Heart right ventricle (tissue), 16 donors: ENCODE data around the gene DMBT1. TPM values are rescaled to one million over a fixed set of nuclear protein-coding genes. Genes with fewer than 3 reads are reported as not detected.

Experiments
- ATAC-seq, 8 donors: fragments of 200-7000 bp; cut with Tn5 transposase; one replicate each; pipeline ENCODE4 v1.9.1; 2020; ENCODE audit warnings: mild to moderate bottlenecking in 8 of 8, moderate library complexity in 8 of 8, moderate number of reproducible peaks in 1 of 8
- DNase-seq, 2 donors: peaks; one replicate each; pipeline ENCODE4 v3.0.0-alpha.2; 2020
- H3K27ac ChIP-seq, 10 donors: fragments of 200-600 bp; sonication (generic) in 2 of 10; one replicate each; pipeline versions ENCODE4 v1.5.0 to v1.8.0; 2020 to 2022; ENCODE audit warnings: mild to moderate bottlenecking in 3 of 10
- H3K27me3 ChIP-seq, 7 donors: fragments of 200-600 bp; one replicate each; pipeline ENCODE4 v1.8.0; 2021 to 2022; ENCODE audit warnings: mild to moderate bottlenecking in 2 of 7
- H3K36me3 ChIP-seq, 9 donors: fragments of 200-600 bp; sonication (generic) in 1 of 9; one replicate each; pipeline versions ENCODE4 v1.5.0 to v1.8.0; 2020 to 2022; ENCODE audit warnings: mild to moderate bottlenecking in 2 of 9
- H3K4me1 ChIP-seq, 9 donors: fragments of 200-600 bp; sonication (generic) in 1 of 9; one replicate each; pipeline versions ENCODE4 v1.5.0 to v1.8.0; 2020 to 2022; ENCODE audit warnings: mild to moderate bottlenecking in 4 of 9
- H3K4me3 ChIP-seq, 10 donors: fragments of 200-600 bp; sonication (generic) in 2 of 10; one replicate each; pipeline versions ENCODE4 v1.5.0 to v1.8.0; 2020 to 2022; ENCODE audit warnings: mild to moderate bottlenecking in 7 of 10, moderate library complexity in 2 of 10
- H3K9me3 ChIP-seq, 11 donors: fragments of 200-600 bp in 10 of 11; sonication (generic) in 2 of 11; one replicate each; pipeline versions ENCODE4 v1.5.0 to v1.8.0; 2013 to 2022; ENCODE audit warnings: mild to moderate bottlenecking in 2 of 11, control low read depth in 1 of 11, moderate library complexity in 1 of 11
- WGBS, 2 donors: extraction: QIAGEN DNeasy Blood & Tissue Kit; methylation state at CpG; one replicate each; pipeline ENCODE4 v1.1.7; 2013; ENCODE audit warnings: inconsistent platforms in 1 of 2; 5-methylcytosine and 5-hydroxymethylcytosine counted together
- intact Hi-C, 10 donors: fragments of 100-400 bp; cut with DNase I; formaldehyde crosslinking; loops; one replicate each; pipeline versions ENCODE4 v1.11.1 to v1.14.2; 2022
- polyA plus RNA-seq, 2 donors: library from polyadenylated mRNA; stranded (reverse); fragments of 200-250 nt; gene quantifications; one replicate each; pipeline ENCODE4 v1.2.3, GENCODE V29; 2013
- total RNA-seq, 10 donors: library from RNA; stranded (reverse); fragmentation: NEBNext Ultra II Directional in 3 of 10; extraction: Animal tissue kit (Norgen Biotek cat#: 25700) in 3 of 10; gene quantifications; one replicate each; pipeline versions ENCODE4 v1.2.1 to v1.2.4, GENCODE V29; 2021 to 2023
- TF ChIP-seq, protein P1 (sequence below), 9 donors: fragments of 200-600 bp; sonication (generic) in 2 of 9; IDR thresholded peaks; one replicate each; pipeline versions ENCODE4 v1.5.0 to v1.8.0; 2021 to 2022; ENCODE audit warnings: antibody characterized with exemption in 9 of 9, mild to moderate bottlenecking in 5 of 9, moderate library complexity in 1 of 9
- donor health status: Arrhythmogenic right ventricular cardiomyopathy.
- donor health status: ischemic (EF 13 %, LVEDD 7.1; RV severe dilation, severe dysfunction).
- donor health status: healthy with polysubstance abuse.
- donor health status: DM: no; HTN: yes; CAD: no.
- donor health status: DM: no; HTN: no; CAD: no.
- donor health status: ischemic (EF 25% LVEDD 6.9; RV normal size, moderate dysfunction).
- donor health status: ischemic (EF 25% LVEDD 5.7; RV mildly dilated, moderate dysfunction).
- donor health status: healthy.
- donor health status: DM: yes; HTN: yes; CAD: no.
- donor health status: Ischemic cardiomyopathy.
- donor health status: ischemic (EF 35%, LVEDD 5.7; RV mildly dilated, moderate dysfunction).
- donor health status: nonischemic (EF 11% LVEDD 7.7; RV severe dilation, severe dysfunction).
- donor health status: DM: yes; HTN: yes; CAD: no.
- donor health status: PGD.
- donor health status: ischemic (EF 29% LVEDD 5.4; RV normal size, mild dysfunction).
- donor health status: nonischemic (EF 23%, LVEDD 6.1; RV moderate dilation, normal function).

DMBT1 gene
- total and polyA plus RNA-seq, 12 donors = 0.01 to 0.18 (median 0.05) TPM; not detected in 9

GRCh38 chr10:122642726-122643605 is 82.4 kb downstream of the DMBT1 start:
- no peak overlapping the region for H3K4me3 ChIP-seq
- DNase-seq (no peak), ATAC-seq (no peak)
- intact Hi-C loops = loop anchor here in 1 of 10 donors (10.0 kb wide), 1 partner anchor 922 kb away; no protein-coding TSS in a partner anchor
- no peaks in the 10 kb centered on the region for H3K36me3 ChIP-seq
- no peak overlapping the region for H3K27ac ChIP-seq
- H3K4me1 ChIP-seq = no peaks in the 10 kb centered on the region
- no peaks in the 10 kb centered on the region for H3K27me3 ChIP-seq
- H3K9me3 ChIP-seq = no peaks in the 10 kb centered on the region
- TF ChIP-seq, protein P1, sequence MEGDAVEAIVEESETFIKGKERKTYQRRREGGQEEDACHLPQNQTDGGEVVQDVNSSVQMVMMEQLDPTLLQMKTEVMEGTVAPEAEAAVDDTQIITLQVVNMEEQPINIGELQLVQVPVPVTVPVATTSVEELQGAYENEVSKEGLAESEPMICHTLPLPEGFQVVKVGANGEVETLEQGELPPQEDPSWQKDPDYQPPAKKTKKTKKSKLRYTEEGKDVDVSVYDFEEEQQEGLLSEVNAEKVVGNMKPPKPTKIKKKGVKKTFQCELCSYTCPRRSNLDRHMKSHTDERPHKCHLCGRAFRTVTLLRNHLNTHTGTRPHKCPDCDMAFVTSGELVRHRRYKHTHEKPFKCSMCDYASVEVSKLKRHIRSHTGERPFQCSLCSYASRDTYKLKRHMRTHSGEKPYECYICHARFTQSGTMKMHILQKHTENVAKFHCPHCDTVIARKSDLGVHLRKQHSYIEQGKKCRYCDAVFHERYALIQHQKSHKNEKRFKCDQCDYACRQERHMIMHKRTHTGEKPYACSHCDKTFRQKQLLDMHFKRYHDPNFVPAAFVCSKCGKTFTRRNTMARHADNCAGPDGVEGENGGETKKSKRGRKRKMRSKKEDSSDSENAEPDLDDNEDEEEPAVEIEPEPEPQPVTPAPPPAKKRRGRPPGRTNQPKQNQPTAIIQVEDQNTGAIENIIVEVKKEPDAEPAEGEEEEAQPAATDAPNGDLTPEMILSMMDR (IDR thresholded peaks at IDR 0.05) = no peak
- WGBS, 2 donors = 89 to 91% methylated on average over 31 of the region's 31 CpGs

- Histone ChIP-seq H3K4me3 (no peak overlapping the region), H3K27ac (no peak overlapping the region), H3K36me3 (no peaks in the 10 kb centered on the region), H3K4me1 (peaks cover 0 to 3% (median 0%) of the 10 kb centered on the region in 9 donors), H3K9me3 (no peaks in the 10 kb centered on the region), H3K27me3 (no peaks in the 10 kb centered on the region)
- intact Hi-C loops = loop anchor here in 1 of 10 donors (10.0 kb wide), 1 partner anchor 921 kb away; no protein-coding TSS in a partner anchor
- ATAC-seq (no peak), DNase-seq (no peak)
- WGBS, 2 donors = 71 to 92% methylated on average over 8 to 13 of the region's 13 CpGs
- TF ChIP-seq, protein P1 (IDR thresholded peaks at IDR 0.05) = no peak
Observed at GRCh38 chr10:122643931-122644534, 83.5 kb downstream of the DMBT1 start.

- peaks cover 0 to 4% (median 0%) of the 10 kb centered on the region in 9 donors for H3K4me1 ChIP-seq
- H3K27ac ChIP-seq = no peak overlapping the region
- TF ChIP-seq, protein P1 (IDR thresholded peaks at IDR 0.05) = no peak
- no peak overlapping the region for H3K4me3 ChIP-seq
- intact Hi-C loops = loop anchor here in 3 of 10 donors (5.0 to 10.0 kb wide), 2 partner anchors 56 to 918 kb away; no protein-coding TSS in a partner anchor
- no peaks in the 10 kb centered on the region for H3K36me3 ChIP-seq
- DNase-seq (no peak), ATAC-seq (no peak)
- peaks cover 0 to 6% (median 0%) of the 10 kb centered on the region in 11 donors for H3K9me3 ChIP-seq
- H3K27me3 ChIP-seq = peaks cover 0 to 7% (median 0%) of the 10 kb centered on the region in 7 donors
- 68 to 84% methylated on average over 10 of the region's 10 CpGs for WGBS, 2 donors
Observed at GRCh38 chr10:122646511-122647382, 86.2 kb downstream of the DMBT1 start.
